Smooth muscle cell (in vitro differentiated cells): ENCODE results near the gene SPACA9. TPM values are rescaled to one million over a fixed set of nuclear protein-coding genes. Genes with fewer than 3 reads are reported as not detected.

Experiments used
- DNase-seq: peaks from one replicate; lab custom pipeline; 2025; ENCODE audit not compliant: unreplicated experiment; lab: John Stamatoyannopoulos, UW
- H2AFZ ChIP-seq: fragments of 200-600 bp; sonication (generic); 2 replicates; pipeline ENCODE4 v1.6.0; 2016; ENCODE audit warnings: antibody characterized with exemption, low read depth, mild to moderate bottlenecking
- H3F3A ChIP-seq: fragments of 200-600 bp; sonication (generic); 2 replicates; pipeline ENCODE4 v1.6.0; 2017; ENCODE audit warnings: antibody characterized with exemption, low read depth
- H3K27ac ChIP-seq: fragments of 200-600 bp; sonication (generic); 2 replicates; pipeline ENCODE4 v1.5.1; 2016; ENCODE audit warnings: low read depth, mild to moderate bottlenecking
- H3K27me3 ChIP-seq: fragments of 200-600 bp; sonication (generic); 2 replicates; pipeline ENCODE4 v1.6.1; 2016; ENCODE audit warnings: low read depth, mild to moderate bottlenecking
- H3K36me3 ChIP-seq: fragments of 200-600 bp; sonication (generic); 2 replicates; pipeline ENCODE4 v1.5.1; 2016; ENCODE audit warnings: low read depth
- H3K4me1 ChIP-seq: fragments of 200-600 bp; sonication (generic); 2 replicates; pipeline ENCODE4 v1.5.1; 2016; ENCODE audit warnings: low read depth
- H3K4me2 ChIP-seq: fragments of 200-600 bp; sonication (generic); 2 replicates; pipeline ENCODE4 v1.6.0; 2016; ENCODE audit warnings: mild to moderate bottlenecking
- H3K4me3 ChIP-seq: fragments of 200-600 bp; sonication (generic); 2 replicates; pipeline ENCODE4 v1.5.1; 2016; ENCODE audit warnings: mild to moderate bottlenecking
- H3K79me2 ChIP-seq: fragments of 200-600 bp; sonication (generic); 2 replicates; pipeline ENCODE4 v1.6.0; 2016; ENCODE audit warnings: low read depth, mild to moderate bottlenecking
- H3K9ac ChIP-seq: fragments of 200-600 bp; sonication (generic); 2 replicates; pipeline ENCODE4 v1.6.0; 2016; ENCODE audit warnings: low read depth
- H3K9me3 ChIP-seq: fragments of 200-600 bp; sonication (generic); replicated peaks from 2 replicates; pipeline ENCODE4 v1.5.1; 2016; ENCODE audit warnings: low read depth
- H4K20me1 ChIP-seq: fragments of 200-600 bp; sonication (generic); 2 replicates; pipeline ENCODE4 v1.6.0; 2016; ENCODE audit warnings: low read depth
- WGBS: methylation state at CpG from one replicate; pipeline ENCODE4 v1.1.7; 2016; ENCODE audit warnings: low lambda C conversion rate; 5-methylcytosine and 5-hydroxymethylcytosine counted together
- polyA plus RNA-seq: library from polyadenylated mRNA; unstranded; fragments of >200 nt; fragmentation: Nextera tagmentation; extraction: Ambion mirVana; gene quantifications from 2 replicates; pipeline ENCODE4 v1.2.1, GENCODE V29; 2016
- total RNA-seq: library from RNA; depleted of rRNA; stranded (reverse); fragments of >200 nt; gene quantifications from 2 replicates; pipeline ENCODE4 v1.2.3, GENCODE V29; 2014
- TF ChIP-seq, protein P1 (sequence below): fragments of 200-600 bp; sonication (generic); IDR thresholded peaks from 2 replicates; pipeline ENCODE4 v1.5.1; 2017; ENCODE audit warnings: borderline replicate concordance, mild to moderate bottlenecking, antibody characterized with exemption; ENCODE audit not compliant: insufficient read depth, poor library complexity, severe bottlenecking

Gene SPACA9
- total and polyA plus RNA-seq, 2 experiments from 2014 or later, result 0.99 to 8.9 TPM

- Histone ChIP-seq H3K4me3 (no peak overlapping the region), H3K79me2 (no peaks in the 10 kb centered on the region), H2AFZ (no peak overlapping the region), H3K27ac (no peak overlapping the region), H3K4me2 (no peak overlapping the region), H3K9ac (no peak overlapping the region), H3F3A (peaks cover 10% of the 10 kb centered on the region), H3K4me1 (no peaks in the 10 kb centered on the region), H4K20me1 (no peaks in the 10 kb centered on the region), H3K36me3 (no peaks in the 10 kb centered on the region), H3K9me3 (no peaks in the 10 kb centered on the region), H3K27me3 (no peaks in the 10 kb centered on the region)
- no peak for DNase-seq
- TF ChIP-seq, protein P1, sequence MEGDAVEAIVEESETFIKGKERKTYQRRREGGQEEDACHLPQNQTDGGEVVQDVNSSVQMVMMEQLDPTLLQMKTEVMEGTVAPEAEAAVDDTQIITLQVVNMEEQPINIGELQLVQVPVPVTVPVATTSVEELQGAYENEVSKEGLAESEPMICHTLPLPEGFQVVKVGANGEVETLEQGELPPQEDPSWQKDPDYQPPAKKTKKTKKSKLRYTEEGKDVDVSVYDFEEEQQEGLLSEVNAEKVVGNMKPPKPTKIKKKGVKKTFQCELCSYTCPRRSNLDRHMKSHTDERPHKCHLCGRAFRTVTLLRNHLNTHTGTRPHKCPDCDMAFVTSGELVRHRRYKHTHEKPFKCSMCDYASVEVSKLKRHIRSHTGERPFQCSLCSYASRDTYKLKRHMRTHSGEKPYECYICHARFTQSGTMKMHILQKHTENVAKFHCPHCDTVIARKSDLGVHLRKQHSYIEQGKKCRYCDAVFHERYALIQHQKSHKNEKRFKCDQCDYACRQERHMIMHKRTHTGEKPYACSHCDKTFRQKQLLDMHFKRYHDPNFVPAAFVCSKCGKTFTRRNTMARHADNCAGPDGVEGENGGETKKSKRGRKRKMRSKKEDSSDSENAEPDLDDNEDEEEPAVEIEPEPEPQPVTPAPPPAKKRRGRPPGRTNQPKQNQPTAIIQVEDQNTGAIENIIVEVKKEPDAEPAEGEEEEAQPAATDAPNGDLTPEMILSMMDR, result no peak
- 96% methylated on average over 3 of the region's 3 CpGs for WGBS
These were observed 1.8 kb upstream of the SPACA9 start for GRCh38 chr9:132876849-132877248.

DNA sequence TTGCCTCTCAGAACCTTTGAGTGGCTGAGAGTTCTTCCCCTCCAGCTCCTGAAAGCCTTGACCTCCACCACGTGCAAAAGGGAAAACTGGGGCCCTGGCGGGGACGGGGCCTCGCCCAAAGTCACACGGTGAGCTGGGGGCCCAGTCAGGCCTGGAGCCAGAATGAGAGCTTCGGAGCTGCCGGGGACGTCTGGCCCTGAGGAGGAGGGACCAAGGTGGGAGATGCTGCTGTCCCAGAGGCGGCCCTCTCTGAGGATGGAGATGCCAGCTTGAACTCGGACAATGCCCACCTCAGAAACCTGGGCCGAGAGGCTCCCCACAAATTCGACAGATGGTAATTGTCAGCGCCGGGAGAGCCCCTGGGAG is 1.3 kb upstream of the SPACA9 start:
- Histone ChIP-seq H2AFZ (peak overlapping the region; percentile 99), H3K4me2 (peak overlapping the region; percentile 92), H3K27ac (no peak overlapping the region), H4K20me1 (no peaks in the 10 kb centered on the region), H3K9me3 (no peaks in the 10 kb centered on the region), H3K4me3 (peak overlapping the region; percentile 92), H3F3A (peaks cover 10% of the 10 kb centered on the region), H3K36me3 (no peaks in the 10 kb centered on the region), H3K79me2 (no peaks in the 10 kb centered on the region), H3K27me3 (no peaks in the 10 kb centered on the region), H3K4me1 (no peaks in the 10 kb centered on the region), H3K9ac (peak overlapping the region; percentile 97)
- no peak for DNase-seq
- TF ChIP-seq, protein P1, result no peak
- WGBS, result 59% methylated on average over 14 of the region's 14 CpGs

DNA sequence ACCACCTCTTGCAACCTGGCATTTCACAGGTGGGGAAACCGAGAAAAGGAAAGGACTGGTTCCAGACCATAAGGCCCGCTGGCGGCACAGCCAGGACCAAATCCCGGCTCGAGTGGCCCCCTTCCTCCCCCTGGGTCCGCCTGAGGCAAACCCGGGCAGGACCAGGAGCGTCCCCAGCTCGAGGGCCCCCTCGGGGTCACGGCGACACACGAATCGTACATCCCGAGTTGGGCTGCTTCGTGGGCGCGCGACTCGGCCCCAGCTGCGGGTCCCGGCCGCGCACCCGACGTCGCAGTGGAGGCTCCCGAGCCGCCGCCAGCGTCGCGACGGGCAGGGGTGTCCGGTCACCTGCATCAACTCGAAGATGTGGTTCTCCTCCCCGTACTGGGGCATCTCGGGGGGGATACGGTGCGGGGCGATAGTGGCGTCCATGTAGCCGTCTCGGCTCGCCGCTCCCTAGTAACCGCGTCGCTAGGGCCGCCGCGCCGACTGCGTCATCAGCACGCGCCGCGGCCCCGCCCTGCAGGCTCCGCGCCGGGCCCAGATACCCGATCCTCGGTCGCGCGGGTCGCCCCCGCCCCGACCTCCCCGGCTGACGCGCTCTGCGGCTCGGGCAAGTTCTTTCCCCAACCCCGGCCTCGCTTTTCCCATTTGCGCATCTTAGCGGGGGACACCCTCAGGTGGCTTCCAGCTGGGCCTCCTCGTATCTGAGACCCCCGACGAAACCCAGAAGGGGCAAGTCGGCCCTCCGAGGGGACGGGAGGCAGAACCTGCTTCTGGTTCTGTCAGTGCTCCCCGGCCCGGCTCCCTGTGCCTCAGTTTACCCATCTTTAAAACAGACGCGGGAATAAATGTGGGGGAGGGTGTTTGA is 639 bp upstream of the SPACA9 start, which contains the start of gene AK8:
Gene AK8, minus strand, starts transcription at position 461 of the 871 bp plus-strand sequence. Its CDS starts 29 bp downstream, at position 432.
- Histone ChIP-seq H3K4me3 (peak within 1 kb of the TSS; percentile 92), H3F3A (peaks cover 10% of the 10 kb centered on the region), H4K20me1 (no peaks in the 10 kb centered on the region), H3K36me3 (no peaks in the 10 kb centered on the region), H3K4me2 (peak within 1 kb of the TSS; percentile 92), H3K27ac (peak within 1 kb of the TSS; percentile 91), H3K9me3 (no peaks in the 10 kb centered on the region), H3K9ac (peak within 1 kb of the TSS; percentile 97), H2AFZ (peak within 1 kb of the TSS; percentile 99), H3K27me3 (no peaks in the 10 kb centered on the region), H3K79me2 (no peaks in the 10 kb centered on the region), H3K4me1 (no peaks in the 10 kb centered on the region)
- 2% methylated on average over 71 of the region's 89 CpGs for WGBS
- peak; percentile 34 for DNase-seq
- TF ChIP-seq, protein P1, result no peak
